ENCODE results near the gene AK4. TPM values are rescaled to one million over a fixed set of nuclear protein-coding genes. Genes with fewer than 3 reads are reported as not detected.
"Not testable (repeated sequence)": the region's sequence is repeated elsewhere in the genome, so short reads cannot be mapped to it uniquely, and the experiment has no call there.

The AK4 gene
- total RNA-seq, 1 donor from 2014 or later: 23.4 TPM

GRCh38 chr1:65232461-65232990 is 84.5 kb downstream of the AK4 start:
- no peak for DNase-seq (ENCODE audit: extremely low spot score, unreplicated experiment)
- no peaks in the 10 kb centered on the region for H3K27me3 Mint-ChIP-seq (ENCODE audit: unreplicated experiment)
- no peak overlapping the region for H3K4me3 Mint-ChIP-seq (ENCODE audit: unreplicated experiment)
- no peak for TF ChIP-seq CTCF (IDR thresholded peaks at IDR 0.05)
- H3K27ac Mint-ChIP-seq (ENCODE audit: unreplicated experiment): peak overlapping the region; percentile 54
- peaks cover 14% of the 10 kb centered on the region for H3K36me3 Mint-ChIP-seq (ENCODE audit: unreplicated experiment)
- H3K4me1 Mint-ChIP-seq (ENCODE audit: unreplicated experiment): peaks cover 25% of the 10 kb centered on the region
- H3K9me3 Mint-ChIP-seq (ENCODE audit: unreplicated experiment): peaks cover 10% of the 10 kb centered on the region

GRCh38 chr1:65233782-65234181 is 85.8 kb downstream of the AK4 start:
- no peak overlapping the region for H3K27ac Mint-ChIP-seq (ENCODE audit: unreplicated experiment)
- H3K9me3 Mint-ChIP-seq (ENCODE audit: unreplicated experiment): peaks cover 16% of the 10 kb centered on the region
- DNase-seq (ENCODE audit: extremely low spot score, unreplicated experiment): no peak
- peaks cover 14% of the 10 kb centered on the region for H3K36me3 Mint-ChIP-seq (ENCODE audit: unreplicated experiment)
- peaks cover 25% of the 10 kb centered on the region for H3K4me1 Mint-ChIP-seq (ENCODE audit: unreplicated experiment)
- H3K4me3 Mint-ChIP-seq (ENCODE audit: unreplicated experiment): no peak overlapping the region
- no peaks in the 10 kb centered on the region for H3K27me3 Mint-ChIP-seq (ENCODE audit: unreplicated experiment)
- TF ChIP-seq CTCF (IDR thresholded peaks at IDR 0.05): no peak

- Mint-ChIP-seq H3K27me3 (ENCODE audit: unreplicated experiment) (no peaks in the 10 kb centered on the region), H3K9me3 (ENCODE audit: unreplicated experiment) (peaks cover 16% of the 10 kb centered on the region), H3K27ac (ENCODE audit: unreplicated experiment) (no peak overlapping the region), H3K36me3 (ENCODE audit: unreplicated experiment) (peaks cover 9% of the 10 kb centered on the region), H3K4me1 (ENCODE audit: unreplicated experiment) (peaks cover 15% of the 10 kb centered on the region), H3K4me3 (ENCODE audit: unreplicated experiment) (no peak overlapping the region)
- no peak for DNase-seq (ENCODE audit: extremely low spot score, unreplicated experiment)
- peak; percentile 57 for TF ChIP-seq CTCF (IDR thresholded peaks at IDR 0.05)
These were observed 88.1 kb downstream of the AK4 start for GRCh38 chr1:65235867-65236805.

- H3K9me3 Mint-ChIP-seq (ENCODE audit: unreplicated experiment): peaks cover 16% of the 10 kb centered on the region
- not testable (repeated sequence) for H3K27me3 Mint-ChIP-seq (ENCODE audit: unreplicated experiment); H3K36me3 Mint-ChIP-seq (ENCODE audit: unreplicated experiment); H3K4me3 Mint-ChIP-seq (ENCODE audit: unreplicated experiment); H3K27ac Mint-ChIP-seq (ENCODE audit: unreplicated experiment); DNase-seq (ENCODE audit: extremely low spot score, unreplicated experiment); H3K4me1 Mint-ChIP-seq (ENCODE audit: unreplicated experiment)
These were observed 89.1 kb downstream of the AK4 start for GRCh38 chr1:65237088-65237487.

GRCh38 chr1:65237503-65237902 is 89.5 kb downstream of the AK4 start:
- TF ChIP-seq CTCF (IDR thresholded peaks at IDR 0.05): no peak
- Mint-ChIP-seq H3K27me3 (ENCODE audit: unreplicated experiment) (no peaks in the 10 kb centered on the region), H3K4me1 (ENCODE audit: unreplicated experiment) (peaks cover under 1% of the 10 kb centered on the region), H3K27ac (ENCODE audit: unreplicated experiment) (no peak overlapping the region), H3K4me3 (ENCODE audit: unreplicated experiment) (no peak overlapping the region), H3K9me3 (ENCODE audit: unreplicated experiment) (peaks cover 16% of the 10 kb centered on the region), H3K36me3 (ENCODE audit: unreplicated experiment) (peaks cover 9% of the 10 kb centered on the region)
- no peak for DNase-seq (ENCODE audit: extremely low spot score, unreplicated experiment)
